OCI-LY3 (cell line): ENCODE measurements around the gene OR51S1.

Experiments used
- CTCF ChIP-seq: fragments of 200-600, 300-600 bp; sonication (generic); IDR thresholded peaks from 2 replicates; pipeline ENCODE4 v1.5.1; 2014; ENCODE audit warnings: antibody characterized with exemption, low read length, low read depth
- EZH2phosphoT487 ChIP-seq: fragments of 200-600 bp; shearing (Covaris generic); IDR thresholded peaks from 2 replicates; pipeline ENCODE4 v1.6.1; 2018; ENCODE audit warnings: antibody characterized with exemption, mixed run types, low read depth

GRCh38 chr11:4804280-4804679 is 44.7 kb downstream of the OR51S1 start, which contains the start of gene OR52R1:
- TF ChIP-seq EZH2phosphoT487 (no peak), CTCF (no peak)
